GM12874 (cell line): ENCODE data around the gene PLCXD3.
A peak's percentile ranks its signal among the peaks of the same experiment; 100 is the strongest.

Source experiments
- CTCF ChIP-seq: IDR thresholded peaks from 2 replicates; pipeline ENCODE4 v1.5.1; 2011; ENCODE audit warnings: low read depth, mild to moderate bottlenecking, control low read depth, low read length, moderate library complexity; ENCODE audit not compliant: insufficient read depth

PLCXD3 gene

GRCh38 chr5:41445937-41446563 is 64.4 kb downstream of the PLCXD3 start:
- no peak for TF ChIP-seq CTCF

GRCh38 chr5:41435276-41435675 is 75.1 kb downstream of the PLCXD3 start:
- no peak for TF ChIP-seq CTCF

GRCh38 chr5:41433552-41434181 is 76.7 kb downstream of the PLCXD3 start:
- peak; percentile 43; the same call in 1 of the 2 replicates for TF ChIP-seq CTCF

GRCh38 chr5:41432481-41433253 is 77.7 kb downstream of the PLCXD3 start:
- no peak for TF ChIP-seq CTCF

- no peak for TF ChIP-seq CTCF
These were observed 82.9 kb downstream of the PLCXD3 start for GRCh38 chr5:41427505-41427904.

GRCh38 chr5:41425736-41426135 is 84.7 kb downstream of the PLCXD3 start:
- TF ChIP-seq CTCF = no peak

- no peak for TF ChIP-seq CTCF
These were observed 89.8 kb downstream of the PLCXD3 start for GRCh38 chr5:41420492-41421067.
